NB4 (cell line): ENCODE data around the gene MBD3L2.

Experiments
- POLR2A ChIP-seq: IDR thresholded peaks from 2 replicates; pipeline ENCODE4 v1.6.1; 2011; ENCODE audit warnings: mild to moderate bottlenecking; ENCODE audit not compliant: insufficient read length; ENCODE audit errors: extremely low read depth
- TF ChIP-seq, protein P1 (sequence below): IDR thresholded peaks from one replicate; pipeline ENCODE4 v1.5.1; 2012; ENCODE audit warnings: low read depth, low read length

DNA sequence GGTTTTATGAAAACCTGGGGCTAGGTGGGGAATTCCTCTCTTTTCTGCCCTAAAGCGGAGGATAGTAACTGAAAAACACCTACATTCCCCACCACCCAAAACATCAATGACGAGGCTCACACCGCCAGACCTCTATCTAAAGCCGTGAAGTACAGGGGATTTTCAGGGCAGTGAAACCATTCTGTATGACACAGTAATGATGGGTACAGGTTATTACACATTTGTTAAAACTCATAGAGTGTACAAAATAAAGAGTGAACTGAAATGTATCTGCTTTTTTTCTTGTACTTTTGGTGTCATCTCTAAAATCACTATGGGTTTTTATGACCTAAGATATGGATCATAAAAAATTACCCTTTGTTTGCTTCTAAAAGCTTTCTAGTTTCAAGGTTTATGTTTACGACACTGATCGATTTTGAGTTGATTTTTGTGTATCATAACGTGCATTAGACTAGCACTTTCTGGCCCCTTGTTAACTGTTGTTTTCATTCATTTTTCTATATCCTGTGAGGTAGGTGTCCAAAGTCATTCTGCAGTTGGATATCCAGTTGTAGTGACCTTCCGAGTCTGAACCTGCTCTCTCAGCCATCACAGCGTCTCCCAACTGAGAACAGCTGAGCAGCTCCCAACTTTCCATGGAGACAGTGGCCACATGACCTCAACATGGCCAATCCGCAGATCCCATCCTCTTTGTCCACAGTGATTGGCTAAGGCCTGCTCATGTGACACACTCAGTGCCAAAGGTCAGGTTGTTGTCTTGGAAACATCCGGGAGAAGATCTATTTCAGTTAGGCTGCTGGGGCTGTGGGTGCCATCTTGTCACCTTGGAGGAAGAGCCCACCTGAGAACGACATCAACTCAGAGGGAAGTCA, 38.2 kb upstream of the MBD3L2 start:
- no peak for TF ChIP-seq POLR2A
- TF ChIP-seq, protein P1, sequence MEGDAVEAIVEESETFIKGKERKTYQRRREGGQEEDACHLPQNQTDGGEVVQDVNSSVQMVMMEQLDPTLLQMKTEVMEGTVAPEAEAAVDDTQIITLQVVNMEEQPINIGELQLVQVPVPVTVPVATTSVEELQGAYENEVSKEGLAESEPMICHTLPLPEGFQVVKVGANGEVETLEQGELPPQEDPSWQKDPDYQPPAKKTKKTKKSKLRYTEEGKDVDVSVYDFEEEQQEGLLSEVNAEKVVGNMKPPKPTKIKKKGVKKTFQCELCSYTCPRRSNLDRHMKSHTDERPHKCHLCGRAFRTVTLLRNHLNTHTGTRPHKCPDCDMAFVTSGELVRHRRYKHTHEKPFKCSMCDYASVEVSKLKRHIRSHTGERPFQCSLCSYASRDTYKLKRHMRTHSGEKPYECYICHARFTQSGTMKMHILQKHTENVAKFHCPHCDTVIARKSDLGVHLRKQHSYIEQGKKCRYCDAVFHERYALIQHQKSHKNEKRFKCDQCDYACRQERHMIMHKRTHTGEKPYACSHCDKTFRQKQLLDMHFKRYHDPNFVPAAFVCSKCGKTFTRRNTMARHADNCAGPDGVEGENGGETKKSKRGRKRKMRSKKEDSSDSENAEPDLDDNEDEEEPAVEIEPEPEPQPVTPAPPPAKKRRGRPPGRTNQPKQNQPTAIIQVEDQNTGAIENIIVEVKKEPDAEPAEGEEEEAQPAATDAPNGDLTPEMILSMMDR = no peak
